ENCODE data around the gene ARID3C.

- TF ChIP-seq RARB (CRISPR knock-in tag; IDR thresholded peaks at IDR 0.05) (no peak), PATZ1 (CRISPR knock-in tag; IDR thresholded peaks at IDR 0.05; ENCODE audit: borderline replicate concordance) (no peak), ZNF70 (CRISPR knock-in tag; IDR thresholded peaks at IDR 0.05) (no peak), ZNF8 (CRISPR knock-in tag; IDR thresholded peaks at IDR 0.05) (no peak), ZFP30 (CRISPR knock-in tag; IDR thresholded peaks at IDR 0.05) (no peak), ZFP3 (CRISPR knock-in tag; IDR thresholded peaks at IDR 0.05) (no peak), ZNF565 (CRISPR knock-in tag; conservative IDR thresholded peaks at IDR 0.05; ENCODE audit: low read depth) (no peak)
These were observed 880 bp downstream of the ARID3C start for GRCh38 chr9:34627716-34628655.

Measured in SK-N-SH treated with all-trans-retinoic acid at 6 μM for 48 hours (cell line).